GM21423 (cell line): ENCODE results near the gene FLG.
"Not testable (repeated sequence)": the region's sequence is repeated elsewhere in the genome, so short reads cannot be mapped to it uniquely, and the experiment has no call there.

Experiments
- ATAC-seq: cut with Tn5 transposase; IDR thresholded peaks from one replicate; pipeline ENCODE4 v1.9.1; 2021; ENCODE audit warnings: mild to moderate bottlenecking, moderate library complexity; ENCODE audit not compliant: unreplicated experiment

FLG gene

DNA sequence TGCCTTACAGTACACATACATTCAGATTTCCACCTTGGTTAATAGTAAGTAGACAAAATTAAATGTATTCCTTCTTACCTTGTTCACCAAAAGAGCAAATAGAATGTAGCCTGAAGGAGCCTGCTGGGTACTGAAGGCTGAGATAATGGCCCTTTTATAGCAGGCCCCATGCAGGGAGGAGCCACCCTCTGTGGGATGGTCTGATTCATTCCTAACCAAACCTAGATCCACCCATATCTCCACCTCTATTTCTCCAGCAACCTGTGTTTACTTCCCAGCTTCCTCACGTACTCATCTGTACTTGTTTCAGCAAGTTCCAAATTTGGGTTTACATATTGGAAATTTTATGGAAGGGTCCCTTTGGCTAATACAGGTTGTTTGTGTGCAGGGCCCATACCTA lies at the start of gene FLG:
Gene FLG (minus strand): TSS at position 129 of the 400 bp plus-strand sequence. CDS start 9,783 bp downstream, outside the sequence.
- no peak for ATAC-seq

DNA sequence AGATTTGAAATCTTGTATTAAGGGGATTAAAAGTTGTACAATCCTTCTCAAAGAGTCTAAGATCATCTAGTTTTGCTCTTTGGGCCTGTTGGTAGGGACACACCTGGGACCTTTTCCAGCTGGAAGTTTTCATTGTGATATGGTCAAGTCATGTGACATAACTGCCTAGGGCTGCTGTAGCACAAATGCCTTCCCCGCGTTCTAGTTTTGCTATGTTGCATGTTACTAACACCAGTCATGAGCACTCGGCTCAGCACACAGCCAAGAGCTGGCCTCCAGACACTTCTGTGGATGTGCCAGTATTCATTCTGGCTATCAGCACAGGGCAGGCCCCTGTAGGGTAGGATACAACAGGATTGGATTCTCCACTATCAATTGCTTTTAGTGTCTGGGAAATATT lies 49.4 kb upstream of the FLG start:
- ATAC-seq, result no peak

DNA sequence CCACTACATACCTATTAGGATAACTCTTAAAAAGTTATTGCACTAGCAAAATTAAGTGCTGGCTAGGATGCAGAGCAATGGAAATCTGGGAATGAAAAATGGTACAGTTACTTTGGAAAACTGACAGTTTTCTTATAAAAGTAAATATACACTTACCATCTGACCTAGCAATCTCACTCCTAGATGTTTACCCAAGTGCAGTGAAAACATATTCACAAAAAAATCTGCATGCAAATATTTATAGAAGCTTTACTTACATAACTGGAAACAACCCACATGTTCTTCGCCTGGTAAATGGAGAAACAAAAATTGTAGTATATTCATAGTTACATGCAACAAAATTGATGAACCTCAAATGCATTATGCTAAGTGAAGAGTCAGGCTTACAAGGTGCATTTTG lies 47.6 kb upstream of the FLG start:
- ATAC-seq, result no peak

DNA sequence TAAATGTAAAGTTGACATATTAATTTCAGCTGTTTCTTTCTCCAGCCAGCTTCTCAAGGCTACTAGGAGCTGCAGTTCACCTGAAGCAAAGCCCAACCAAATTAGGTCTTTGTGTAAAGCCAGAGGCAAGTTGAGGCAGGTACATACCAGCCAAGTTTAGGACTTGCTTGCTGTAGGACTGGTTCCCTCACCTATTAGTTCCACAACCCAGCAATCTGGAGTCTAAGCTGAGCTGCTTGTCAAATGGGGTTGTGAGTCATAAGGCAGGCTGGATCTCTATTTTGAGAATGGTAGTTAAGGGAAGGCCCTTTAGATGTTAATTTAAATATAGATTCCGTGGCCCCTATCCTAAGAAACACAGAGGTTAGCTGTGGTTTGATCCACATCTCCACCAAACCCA lies 42.4 kb upstream of the FLG start:
- no peak for ATAC-seq

DNA sequence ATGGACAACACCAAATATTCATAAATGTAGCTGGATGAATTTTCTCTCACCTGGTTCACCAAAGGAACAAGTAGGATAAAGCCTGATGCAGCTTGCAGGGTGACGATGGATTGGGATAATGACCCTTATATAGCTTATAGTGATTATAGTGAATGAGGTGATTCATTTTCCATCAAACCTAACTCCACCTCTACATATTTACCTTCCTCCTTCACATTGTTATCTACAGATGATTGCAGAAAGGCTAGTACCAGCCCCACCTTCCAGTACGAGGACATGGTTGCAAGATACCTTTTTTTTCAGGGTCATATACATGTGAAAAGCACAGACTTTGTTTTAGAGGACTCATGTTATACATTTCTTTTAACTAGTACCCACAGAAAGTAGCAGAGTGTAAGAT lies 34.9 kb upstream of the FLG start, which contains the start of gene FLG2:
Gene FLG2 (minus strand): TSS at position 101 of the 400 bp plus-strand sequence. CDS start 1,122 bp downstream, outside the sequence.
- no peak for ATAC-seq

DNA sequence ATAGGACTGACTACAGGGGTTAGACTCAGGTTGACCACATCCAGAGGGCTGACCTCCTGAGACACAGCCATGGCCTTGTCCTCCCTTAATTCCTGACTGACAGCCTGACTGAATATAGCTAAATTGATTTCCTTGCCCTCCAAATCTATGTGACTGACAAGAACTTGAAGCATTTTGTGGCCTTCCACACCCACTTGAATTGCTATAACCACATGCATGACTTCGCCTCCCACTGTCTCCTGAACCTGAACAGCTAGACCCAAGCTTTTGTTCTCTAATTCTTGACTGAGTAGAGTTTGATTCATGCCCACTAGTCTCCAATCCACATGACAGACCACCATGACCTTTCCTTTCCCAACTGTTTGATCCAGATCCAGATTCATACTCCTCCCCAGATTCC lies 31.7 kb upstream of the FLG start:
- no peak for ATAC-seq

DNA sequence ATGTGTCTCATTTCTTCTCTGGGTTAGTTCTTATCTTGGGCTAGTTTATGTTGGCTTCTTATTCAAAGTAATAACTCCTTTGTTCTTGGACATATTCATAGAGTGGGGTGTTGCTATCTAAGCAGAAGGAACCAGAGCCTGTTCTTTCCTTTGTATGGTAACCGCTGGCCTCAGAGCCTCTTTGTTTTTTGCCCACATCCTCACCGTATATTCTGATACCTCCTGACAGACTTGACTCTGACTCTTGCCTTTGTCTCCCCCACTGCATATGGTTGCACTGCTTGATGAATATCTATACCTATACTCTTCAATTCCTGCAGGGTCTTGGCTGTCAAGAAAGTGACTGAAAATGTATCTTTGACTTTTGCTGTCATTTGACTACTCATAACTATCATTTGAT lies 24.6 kb upstream of the FLG start:
- no peak for ATAC-seq

DNA sequence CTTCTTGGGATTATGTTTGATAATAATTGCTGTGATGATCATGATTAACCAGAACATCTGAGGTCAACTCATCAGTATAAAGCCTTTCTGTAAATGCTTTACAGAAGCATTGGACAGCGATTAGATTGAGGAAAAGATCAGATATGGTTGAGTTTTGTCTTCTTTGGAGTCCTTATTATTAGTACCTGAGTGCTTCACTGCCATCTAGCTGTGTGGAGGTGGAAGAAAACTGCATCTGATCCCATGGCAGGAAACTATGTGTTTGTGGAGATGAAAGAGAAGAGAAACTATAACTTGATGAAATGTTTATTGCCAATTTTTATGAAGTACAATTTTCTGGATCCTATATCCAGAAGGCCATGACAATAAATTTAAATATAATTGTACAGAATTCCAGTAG lies 23.4 kb upstream of the FLG start:
- ATAC-seq, result no peak

DNA sequence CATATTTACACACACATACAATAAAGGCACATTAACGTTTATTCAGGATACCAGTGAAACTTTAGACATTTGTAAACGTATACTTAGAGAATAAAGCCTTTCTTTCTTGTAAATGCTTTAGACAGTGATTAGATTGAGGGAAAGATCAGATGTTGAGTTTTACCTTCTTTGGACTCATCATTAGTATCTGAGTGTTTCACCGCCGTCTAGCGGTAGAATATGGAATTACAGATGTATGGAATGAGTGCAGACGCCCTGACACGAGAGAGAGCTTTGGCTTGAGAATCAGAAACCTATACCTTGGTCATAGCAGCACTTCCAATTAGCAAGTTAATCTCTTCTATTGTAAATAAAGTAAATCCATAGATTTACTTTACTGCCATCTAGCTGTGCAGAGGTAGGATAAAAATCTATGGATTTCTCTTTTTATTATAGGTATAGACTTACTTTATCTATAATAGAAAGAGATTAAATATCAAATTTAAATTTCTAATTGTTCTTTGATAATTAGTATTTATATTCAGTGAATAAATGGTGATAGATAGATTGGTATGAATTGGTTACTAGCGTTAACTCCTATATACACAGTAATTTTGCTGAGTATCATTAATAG lies 22.2 kb upstream of the FLG start:
- ATAC-seq, result peak; percentile 53

DNA sequence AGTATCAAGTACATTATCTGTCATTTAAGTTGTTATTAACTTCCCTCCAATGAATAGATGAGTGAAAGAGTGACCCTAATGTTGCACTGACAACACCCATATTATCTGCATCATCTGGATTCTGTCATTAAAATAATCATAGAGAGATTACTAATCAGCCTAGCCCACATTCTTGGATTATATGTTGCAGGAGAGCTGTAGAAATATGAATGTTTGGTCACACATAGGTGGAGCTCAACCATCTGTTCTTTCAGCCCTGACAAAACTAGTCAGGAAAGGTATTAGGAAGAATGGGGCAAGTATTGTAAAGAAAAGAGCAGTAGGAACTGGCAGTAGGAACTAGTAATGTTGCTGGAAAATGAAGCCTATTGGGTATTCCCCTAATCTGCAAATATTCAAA lies 19.4 kb upstream of the FLG start:
- no peak for ATAC-seq

DNA sequence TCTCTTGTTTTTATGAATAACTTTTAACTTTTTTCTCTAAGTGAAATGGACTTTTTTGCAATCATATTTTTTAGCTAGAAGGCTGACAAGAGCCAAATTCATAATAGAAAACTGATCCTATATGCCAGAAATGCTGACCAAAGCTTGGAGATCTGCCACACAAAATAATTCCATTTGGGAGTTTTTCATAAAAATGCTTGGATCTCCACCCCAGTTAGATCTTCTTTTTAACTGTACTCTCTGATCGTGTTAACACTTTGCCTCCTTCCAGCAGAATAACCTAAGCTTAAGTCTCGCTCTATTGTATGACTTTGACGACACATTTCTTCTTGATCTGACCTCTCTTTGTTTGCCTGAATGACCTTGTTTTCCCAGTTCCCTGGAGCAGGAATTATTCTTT lies 18.0 kb upstream of the FLG start:
- ATAC-seq, result no peak

DNA sequence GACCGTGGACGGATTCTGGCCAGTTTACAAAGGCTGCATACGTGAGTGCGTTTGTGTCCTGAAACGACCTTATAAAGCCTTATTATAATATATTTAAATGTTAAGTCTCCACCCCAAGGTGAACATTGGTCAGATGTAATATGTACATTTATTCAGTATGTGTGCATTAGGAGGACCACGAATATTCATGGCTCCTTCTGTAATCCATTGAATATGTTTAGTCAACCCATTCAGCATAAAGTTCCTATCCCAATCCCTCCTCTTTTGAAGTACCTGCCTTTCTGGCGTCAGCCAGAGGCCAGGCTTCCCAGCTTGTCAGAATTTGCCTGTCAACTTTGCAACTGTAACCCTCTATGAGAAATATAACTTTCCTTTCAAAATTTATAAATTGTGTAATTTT lies 10.4 kb upstream of the FLG start:
- no peak for ATAC-seq

DNA sequence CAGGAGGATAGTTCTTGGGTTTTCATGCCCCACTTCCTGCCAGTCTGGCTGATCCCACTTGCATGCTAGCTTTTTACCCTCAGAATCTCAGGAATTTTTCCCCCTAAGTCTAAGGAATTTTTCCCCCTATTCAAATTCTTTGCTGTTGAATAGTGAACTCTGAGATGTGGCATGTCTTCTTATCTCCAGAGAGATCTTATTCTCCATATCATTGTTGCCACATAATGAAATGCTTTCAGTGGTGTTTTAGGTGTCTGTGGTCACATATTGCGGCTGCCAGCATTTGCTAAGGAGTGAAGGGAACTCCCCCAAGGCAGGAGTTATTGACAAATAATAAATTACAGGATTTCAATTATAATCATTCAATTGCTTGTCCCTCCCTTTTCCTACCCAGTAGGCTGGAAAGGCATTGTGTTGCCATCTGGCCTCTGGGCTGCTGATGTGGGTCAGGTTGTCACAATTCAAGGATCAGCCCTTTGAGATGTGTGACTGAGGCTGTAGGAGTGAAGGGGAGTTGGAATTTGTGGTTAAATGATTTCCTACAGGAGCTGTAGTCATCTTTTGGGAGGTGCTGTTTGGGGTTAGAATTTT lies 3.9 kb upstream of the FLG start:
- ATAC-seq, result no peak

DNA sequence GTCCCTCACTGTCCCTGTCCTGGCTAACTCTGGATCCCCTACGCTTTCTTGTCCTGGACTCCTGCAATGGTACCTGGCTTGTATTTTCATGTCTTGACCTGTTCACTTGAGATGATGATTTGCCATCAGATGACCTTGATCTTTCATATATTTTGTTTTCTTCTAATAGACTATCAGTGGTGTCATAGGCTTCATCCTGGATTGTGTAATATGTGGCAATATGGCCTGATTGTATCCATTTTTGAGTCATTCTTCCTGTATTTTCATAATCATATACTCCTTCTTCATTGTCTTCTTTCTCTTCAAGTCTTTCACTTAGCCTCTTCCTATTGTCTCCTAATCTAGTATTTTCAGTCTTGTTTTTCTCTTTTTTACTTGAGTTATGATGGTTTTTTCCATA lies 11.1 kb downstream of the FLG start:
- no peak for ATAC-seq

DNA sequence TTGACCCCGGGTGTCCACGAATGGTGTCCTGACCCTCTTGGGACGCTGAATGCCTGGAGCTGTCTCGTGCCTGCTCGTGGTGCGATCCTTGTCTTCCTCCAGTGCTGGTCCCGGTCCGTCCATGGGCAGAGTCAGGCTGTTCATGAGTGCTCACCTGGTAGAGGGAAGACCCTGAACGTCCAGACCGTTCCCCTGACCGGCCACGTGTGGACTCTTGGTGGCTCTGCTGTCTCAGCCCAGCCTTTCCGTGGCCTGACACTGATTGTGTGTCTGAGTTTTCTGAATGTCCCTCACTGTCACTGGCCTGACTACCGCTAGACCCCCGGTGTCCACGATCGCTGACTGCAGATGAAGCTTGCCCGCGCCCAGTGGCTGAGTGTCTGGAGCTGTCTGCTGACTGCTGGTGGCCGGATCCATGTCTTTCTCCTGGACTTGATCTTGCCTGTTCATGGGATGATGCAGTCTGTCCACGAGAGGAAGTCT lies 11.7 kb downstream of the FLG start:
- ATAC-seq, result no peak

DNA sequence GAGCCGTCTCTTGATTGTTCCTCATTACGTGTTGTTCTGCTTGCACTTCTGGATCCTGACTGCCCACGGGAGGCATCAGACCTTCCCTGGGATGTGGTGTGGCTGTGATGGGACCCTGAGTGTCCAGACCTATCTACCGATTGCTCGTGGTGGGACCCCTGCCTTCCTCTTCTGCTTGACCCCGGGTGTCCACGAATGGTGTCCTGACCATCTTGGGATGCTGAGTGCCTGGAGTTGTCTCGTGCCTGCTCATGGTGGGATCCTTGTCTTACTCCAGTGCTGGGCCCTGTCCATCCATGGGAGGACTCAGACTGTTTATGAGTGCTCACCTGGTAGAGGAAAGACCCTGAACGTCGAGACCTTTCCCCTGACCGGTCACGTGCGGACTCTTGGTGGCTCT lies 12.9 kb downstream of the FLG start:
- not testable (repeated sequence) for ATAC-seq

DNA sequence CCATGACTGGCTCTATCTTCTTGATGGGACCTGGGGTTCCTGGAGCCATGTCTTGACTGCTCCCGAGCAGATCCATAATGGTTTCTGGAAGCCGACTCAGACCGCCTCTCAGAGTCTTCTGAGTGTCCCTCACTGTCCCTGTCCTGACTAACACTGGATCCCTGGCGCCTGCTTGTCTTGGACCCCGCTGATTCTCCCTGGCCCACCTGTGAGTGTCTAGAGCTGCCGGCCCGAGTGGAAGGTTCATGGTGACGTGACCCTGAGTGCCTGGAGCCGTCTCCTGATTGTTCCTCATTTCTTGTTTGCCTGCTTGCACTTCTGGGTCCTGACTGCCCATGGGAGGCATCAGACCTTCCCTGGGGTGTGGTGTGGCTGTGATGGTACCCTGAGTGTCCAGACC lies 15.1 kb downstream of the FLG start:
- ATAC-seq, result no peak

DNA sequence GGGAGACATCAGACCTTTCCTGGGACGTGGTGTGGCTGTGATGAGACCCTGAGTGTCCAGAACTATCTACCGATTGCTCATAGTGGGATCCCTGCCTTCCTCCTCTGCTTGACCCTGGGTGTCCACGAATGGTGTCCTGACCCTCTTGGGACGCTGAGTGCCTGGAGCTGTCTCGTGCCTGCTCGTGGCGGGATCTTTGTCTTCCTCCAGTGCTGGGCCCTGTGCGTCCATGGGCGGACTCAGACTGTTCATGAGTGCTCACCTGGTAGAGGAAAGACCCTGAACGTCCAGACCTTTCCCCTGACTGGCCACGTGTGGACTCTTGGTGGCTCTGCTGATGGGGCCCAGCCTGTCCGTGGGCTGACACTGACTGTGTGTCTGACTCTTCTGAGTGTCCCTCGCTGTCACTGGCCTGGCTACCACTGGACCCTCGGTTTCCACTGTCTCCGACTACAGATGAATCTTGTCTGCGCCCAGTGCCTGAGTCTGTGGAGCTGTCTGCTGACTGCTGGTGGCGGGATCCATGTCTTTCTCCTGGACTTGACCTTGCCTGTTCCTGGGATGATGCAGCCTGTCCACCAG lies 15.6 kb downstream of the FLG start:
- ATAC-seq, result not testable (repeated sequence)

DNA sequence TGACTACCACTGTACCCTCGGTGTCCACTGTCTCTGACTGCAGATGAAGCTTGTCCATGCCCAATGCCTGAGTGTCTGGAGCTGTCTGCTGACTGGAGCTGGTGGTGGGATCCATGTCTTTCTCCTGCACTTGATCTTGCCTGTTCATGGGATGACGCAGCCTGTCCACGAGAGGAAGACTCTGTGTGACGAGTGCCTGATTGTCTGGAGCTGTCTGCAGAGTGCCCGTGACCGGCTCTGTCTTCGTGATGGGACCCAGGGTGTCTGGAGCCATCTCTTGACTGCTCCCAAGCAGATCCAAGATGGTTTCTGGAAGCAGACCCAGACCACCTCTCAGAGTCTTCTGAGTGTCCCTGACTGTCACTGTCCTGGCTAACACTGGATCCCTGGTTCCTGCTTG lies 16.3 kb downstream of the FLG start:
- not testable (repeated sequence) for ATAC-seq

DNA sequence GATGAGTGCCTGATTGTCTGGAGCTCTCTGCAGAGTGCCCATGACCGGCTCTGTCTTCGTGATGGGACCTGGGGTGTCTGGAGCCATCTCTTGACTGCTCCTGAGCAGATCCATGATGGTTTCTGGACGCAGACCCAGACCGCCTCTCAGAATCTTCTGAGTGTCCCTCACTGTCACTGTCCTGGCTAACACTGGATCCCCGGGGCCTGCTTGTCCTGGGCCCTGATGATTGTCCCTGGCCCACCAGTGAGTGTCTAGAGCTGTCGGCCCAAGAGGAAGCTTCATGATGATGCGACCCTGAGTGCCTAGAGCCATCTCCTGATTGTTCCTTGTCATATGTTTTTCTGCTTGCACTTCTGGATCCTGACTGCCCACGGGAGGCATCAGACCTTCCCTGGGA lies 17.1 kb downstream of the FLG start:
- not testable (repeated sequence) for ATAC-seq

DNA sequence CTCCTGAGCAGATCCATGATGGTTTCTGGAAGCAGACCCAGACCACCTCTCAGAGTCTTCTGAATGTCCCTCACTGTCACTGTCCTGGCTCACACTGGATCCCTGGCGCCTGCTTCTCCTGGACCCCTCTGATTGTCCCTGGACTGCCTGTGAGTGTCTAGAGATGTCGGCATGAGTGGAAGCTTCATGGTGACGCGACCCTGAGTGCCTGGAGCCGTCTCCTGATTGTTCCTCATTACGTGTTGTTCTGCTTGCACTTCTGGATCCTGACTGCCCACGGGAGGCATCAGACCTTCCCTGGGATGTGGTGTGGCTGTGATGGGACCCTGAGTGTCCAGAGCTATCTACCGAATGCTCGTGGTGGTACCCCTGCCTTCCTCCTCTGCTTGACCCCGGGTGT lies 18.9 kb downstream of the FLG start:
- not testable (repeated sequence) for ATAC-seq

DNA sequence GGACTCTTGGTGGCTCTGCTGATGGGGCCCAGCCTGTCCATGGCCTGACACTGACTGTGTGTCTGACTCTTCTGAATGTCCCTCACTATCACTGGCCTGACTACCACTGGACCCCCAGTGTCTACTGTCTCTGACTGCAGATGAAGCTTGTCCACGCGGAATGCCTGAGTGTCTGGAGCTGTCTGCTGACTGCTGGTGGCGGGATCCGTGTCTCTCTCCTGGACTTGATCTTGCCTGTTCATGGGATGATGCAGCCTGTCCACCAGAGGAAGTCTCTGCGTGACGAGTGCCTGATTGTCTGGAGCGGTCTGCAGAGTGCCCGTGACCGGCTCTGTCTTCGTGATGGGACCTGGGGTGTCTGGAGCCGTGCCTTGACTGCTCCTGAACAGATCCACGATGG lies 20.3 kb downstream of the FLG start:
- not testable (repeated sequence) for ATAC-seq
